ENCODE results near the gene PPARGC1A. TPM values are rescaled to one million over a fixed set of nuclear protein-coding genes. Genes with fewer than 3 reads are reported as not detected.

PPARGC1A gene
- total and polyA plus RNA-seq, 2 experiments from 2014 or later: 0.76 to 3.3 TPM

GRCh38 chr4:23773884-23774636, 115.8 kb downstream of the PPARGC1A start (continued):
- TF ChIP-seq REST (IDR thresholded peaks at IDR 0.05; ENCODE audit: unreplicated experiment) (no peak), JUNB (IDR thresholded peaks at IDR 0.05; ENCODE audit: unreplicated experiment) (no peak), CREB1 (CRISPR knock-in tag; IDR thresholded peaks at IDR 0.05; ENCODE audit: low read depth) (no peak), CTCF (conservative IDR thresholded peaks at IDR 0.05; ENCODE audit: low read depth in 2 of 2) (no peak), EZH2 (IDR thresholded peaks at IDR 0.05; ENCODE audit: low read depth, unreplicated experiment) (no peak), EZH2phosphoT487 (IDR thresholded peaks at IDR 0.05; ENCODE audit: unreplicated experiment) (no peak), ZNF114 (CRISPR knock-in tag; IDR thresholded peaks at IDR 0.05) (no peak), NANOG (IDR thresholded peaks at IDR 0.05; ENCODE audit: borderline replicate concordance) (no peak), ETS1 (IDR thresholded peaks at IDR 0.05) (no peak), STAT1 (IDR thresholded peaks at IDR 0.05; ENCODE audit: unreplicated experiment) (no peak)

- no peaks in the 10 kb centered on the region for H3K9me3 Mint-ChIP-seq
- H3K27ac ChIP-seq (ENCODE audit: low read depth): no peak overlapping the region
- H3K36me3 ChIP-seq (ENCODE audit: insufficient read depth): no peaks in the 10 kb centered on the region
- no peak overlapping the region for H3K4me2 ChIP-seq
- DNase-seq (ENCODE audit: low spot score) (no peak), ATAC-seq (no peak)
- H3K27me3 Mint-ChIP-seq (ENCODE audit: insufficient read depth, low read depth, poor library complexity): no peaks in the 10 kb centered on the region
- H3K4me3 ChIP-seq: no peak overlapping the region
- no peak overlapping the region for H3K27ac Mint-ChIP-seq
- no peaks in the 10 kb centered on the region for H3F3A ChIP-seq (replicated peaks; ENCODE audit: low read depth)
- H3K4me3 Mint-ChIP-seq: no peak overlapping the region
- H3K4me1 ChIP-seq (ENCODE audit: insufficient read depth): peaks cover 18% of the 10 kb centered on the region
- no peaks in the 10 kb centered on the region for H4K20me1 ChIP-seq (replicated peaks; ENCODE audit: insufficient read depth)
- H3K9me2 ChIP-seq (ENCODE audit: insufficient read depth): no peaks in the 10 kb centered on the region
- H3K4me1 Mint-ChIP-seq: peaks cover 24% of the 10 kb centered on the region
- H3K36me3 Mint-ChIP-seq (ENCODE audit: low read depth): no peaks in the 10 kb centered on the region
- H3K27me3 ChIP-seq (ENCODE audit: insufficient read depth): no peaks in the 10 kb centered on the region
- no peaks in the 10 kb centered on the region for H3K79me2 ChIP-seq (replicated peaks; ENCODE audit: insufficient read depth)
- H2AFZ ChIP-seq: 0 out of 2 replicates have a peak overlapping the region, but pooled peaks have one; percentile 43
- no peak for TF ChIP-seq POLR2AphosphoS5 (IDR thresholded peaks at IDR 0.05; ENCODE audit: low read depth)
- no peak for TF ChIP-seq CREB1 (CRISPR knock-in tag; IDR thresholded peaks at IDR 0.05; ENCODE audit: low read depth)
- TF ChIP-seq ZNF462 (CRISPR knock-in tag; IDR thresholded peaks at IDR 0.05): no peak
- TF ChIP-seq NANOG (IDR thresholded peaks at IDR 0.05; ENCODE audit: borderline replicate concordance): no peak
Measured at GRCh38 chr4:23770011-23770410, 119.8 kb downstream of the PPARGC1A start.
